HG03571 (cell line): ENCODE measurements around the gene CD68.

Experiments used
- ATAC-seq: cut with Tn5 transposase; IDR thresholded peaks from one replicate; pipeline ENCODE4 v1.9.1; 2021; ENCODE audit not compliant: unreplicated experiment

CD68 gene, protein sequence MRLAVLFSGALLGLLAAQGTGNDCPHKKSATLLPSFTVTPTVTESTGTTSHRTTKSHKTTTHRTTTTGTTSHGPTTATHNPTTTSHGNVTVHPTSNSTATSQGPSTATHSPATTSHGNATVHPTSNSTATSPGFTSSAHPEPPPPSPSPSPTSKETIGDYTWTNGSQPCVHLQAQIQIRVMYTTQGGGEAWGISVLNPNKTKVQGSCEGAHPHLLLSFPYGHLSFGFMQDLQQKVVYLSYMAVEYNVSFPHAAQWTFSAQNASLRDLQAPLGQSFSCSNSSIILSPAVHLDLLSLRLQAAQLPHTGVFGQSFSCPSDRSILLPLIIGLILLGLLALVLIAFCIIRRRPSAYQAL

DNA sequence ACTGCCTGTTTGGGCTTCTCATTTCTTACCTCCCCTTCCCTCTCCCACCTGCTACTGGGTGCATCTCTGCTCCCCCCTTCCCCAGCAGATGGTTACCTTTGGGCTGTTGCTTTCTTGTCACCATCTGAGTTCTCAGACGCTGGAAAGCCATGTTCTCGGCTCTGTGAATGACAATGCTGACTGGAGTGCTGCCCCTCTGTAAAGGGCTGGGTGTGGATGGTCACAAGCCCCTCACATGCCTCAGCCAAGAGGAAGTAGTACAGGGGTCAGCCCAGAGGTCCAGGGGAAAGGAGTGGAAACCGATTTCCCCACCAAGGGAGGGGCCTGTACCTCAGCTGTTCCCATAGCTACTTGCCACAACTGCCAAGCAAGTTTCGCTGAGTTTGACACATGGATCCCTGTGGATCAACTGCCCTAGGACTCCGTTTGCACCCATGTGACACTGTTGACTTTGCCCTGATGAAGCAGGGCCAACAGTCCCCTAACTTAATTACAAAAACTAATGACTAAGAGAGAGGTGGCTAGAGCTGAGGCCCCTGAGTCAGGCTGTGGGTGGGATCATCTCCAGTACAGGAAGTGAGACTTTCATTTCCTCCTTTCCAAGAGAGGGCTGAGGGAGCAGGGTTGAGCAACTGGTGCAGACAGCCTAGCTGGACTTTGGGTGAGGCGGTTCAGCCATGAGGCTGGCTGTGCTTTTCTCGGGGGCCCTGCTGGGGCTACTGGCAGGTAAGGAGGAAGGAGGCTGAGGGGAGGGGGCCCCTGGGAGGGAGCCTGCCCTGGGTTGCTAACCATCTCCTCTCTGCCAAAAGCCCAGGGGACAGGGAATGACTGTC lies at the start of gene CD68:
CD68 (plus strand) TSS at position 638 of the 833 bp plus-strand sequence; CDS start at position 678, 40 bp downstream.
- ATAC-seq = peak; percentile 41

DNA sequence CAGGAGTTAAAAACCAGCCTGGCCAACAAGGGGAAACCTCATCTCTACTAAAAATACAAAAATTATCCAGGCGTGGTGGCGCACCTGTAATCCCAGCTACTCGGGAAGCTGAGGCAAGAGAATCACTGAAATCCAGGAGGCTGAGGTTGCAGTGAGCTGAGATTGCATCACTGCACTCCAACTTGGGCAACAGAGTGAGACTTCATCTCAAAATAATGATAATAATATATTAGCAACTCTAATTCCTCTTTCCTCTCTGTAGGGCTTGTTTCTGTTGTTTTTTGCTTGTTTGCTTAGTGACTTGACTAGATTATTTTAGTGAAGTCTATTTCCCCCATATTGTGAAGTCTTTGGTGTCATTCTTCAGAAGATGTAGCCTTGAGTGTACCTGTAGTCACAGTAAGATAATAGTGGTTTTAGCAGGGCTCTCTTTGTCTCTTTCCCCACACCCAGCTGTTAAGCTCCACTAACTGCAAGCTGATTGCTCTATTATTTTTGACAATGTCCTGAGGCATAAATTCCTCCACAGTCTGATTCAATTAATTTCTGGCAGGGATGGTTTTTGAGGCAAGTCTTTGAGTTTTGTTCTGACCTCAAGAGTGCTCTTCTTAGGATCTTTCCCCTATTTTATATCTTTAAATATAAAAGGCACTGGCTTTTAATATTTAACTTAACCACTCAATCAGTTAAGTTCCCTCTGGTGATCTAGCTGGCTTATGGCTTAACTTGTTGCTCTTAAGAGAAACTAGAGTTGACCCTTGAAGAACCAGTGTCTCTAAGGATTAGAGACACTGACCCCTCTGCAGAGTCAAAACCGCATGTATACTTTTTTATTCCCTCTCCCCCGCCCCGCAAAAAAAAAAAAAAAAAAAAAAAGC lies 49.2 kb upstream of the CD68 start:
- no peak for ATAC-seq

DNA sequence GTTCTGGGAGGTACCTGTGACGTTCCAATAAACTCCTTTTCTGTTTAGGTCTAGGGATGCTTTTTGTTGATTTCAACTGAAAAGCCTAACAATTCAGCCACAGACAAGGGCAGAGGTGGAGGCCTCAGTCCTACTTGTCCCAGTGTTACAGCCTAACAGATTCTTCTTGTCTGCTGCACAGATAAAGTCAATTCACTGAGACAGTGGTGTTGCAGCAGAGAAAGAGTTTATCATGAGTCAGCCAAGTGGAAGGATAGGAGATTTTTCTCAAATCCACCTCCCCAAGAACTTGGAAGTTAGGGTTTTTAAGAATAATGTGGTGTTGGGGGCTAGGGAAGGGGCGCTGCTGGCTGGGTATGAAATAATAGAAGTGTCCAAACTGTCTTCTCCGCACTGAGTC lies 41.4 kb upstream of the CD68 start:
- no peak for ATAC-seq

DNA sequence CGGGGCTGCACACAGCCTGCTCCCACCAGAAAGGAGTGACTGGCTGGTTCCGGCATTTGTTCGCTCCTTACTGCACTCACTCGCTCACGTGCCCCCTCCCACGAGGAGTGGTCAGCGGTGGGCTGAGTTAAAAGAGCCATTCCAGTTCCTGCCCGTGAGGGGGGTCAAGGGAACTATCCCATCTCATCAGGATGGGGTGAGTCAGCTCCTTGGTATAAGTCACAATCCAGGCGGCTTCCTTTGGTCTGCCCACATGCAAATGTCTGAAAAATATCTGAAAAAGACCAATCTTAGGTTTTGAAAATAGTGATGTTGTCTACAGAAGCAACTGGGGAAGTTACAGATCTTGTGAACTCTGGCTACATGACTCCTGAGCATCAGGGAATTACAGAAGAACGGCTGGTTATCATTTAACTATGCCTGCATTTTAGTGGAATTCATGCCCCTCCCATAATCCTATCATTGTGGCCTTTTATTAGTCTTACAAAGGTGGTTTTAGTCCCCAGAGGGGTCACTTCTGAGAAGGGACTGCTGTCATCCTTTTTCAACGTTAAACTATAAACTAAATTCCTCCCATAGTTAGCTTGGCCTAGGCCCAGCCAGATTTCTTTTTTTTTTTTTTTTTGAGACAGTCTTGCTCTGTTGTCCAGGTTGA lies 40.4 kb upstream of the CD68 start:
- no peak for ATAC-seq

DNA sequence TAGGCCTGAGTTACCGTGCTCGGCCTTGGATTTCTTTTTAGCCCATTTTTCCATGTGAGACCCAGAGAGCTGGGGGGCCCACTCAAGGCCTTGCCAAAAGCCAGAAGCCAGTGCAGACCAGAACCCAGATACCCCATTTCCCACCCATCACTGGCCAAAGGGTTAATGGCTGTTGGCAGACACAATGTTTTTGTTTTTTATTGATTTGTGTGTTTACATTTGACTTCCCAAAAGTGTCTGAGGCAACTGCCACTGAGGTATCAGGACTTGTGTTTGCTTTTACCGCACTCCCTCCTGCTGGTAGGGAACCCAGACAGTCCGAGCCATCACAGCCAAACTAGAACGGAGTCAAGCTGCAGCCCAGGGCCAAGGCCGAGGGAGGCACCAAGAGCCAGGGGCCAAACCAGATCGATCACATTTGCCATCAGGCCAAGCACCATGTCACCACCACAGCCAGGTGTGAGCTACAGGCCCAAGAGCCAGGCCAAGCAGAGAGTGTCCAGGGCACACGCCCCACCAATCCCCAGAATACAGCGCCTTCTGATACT lies 38.3 kb upstream of the CD68 start:
- no peak for ATAC-seq

DNA sequence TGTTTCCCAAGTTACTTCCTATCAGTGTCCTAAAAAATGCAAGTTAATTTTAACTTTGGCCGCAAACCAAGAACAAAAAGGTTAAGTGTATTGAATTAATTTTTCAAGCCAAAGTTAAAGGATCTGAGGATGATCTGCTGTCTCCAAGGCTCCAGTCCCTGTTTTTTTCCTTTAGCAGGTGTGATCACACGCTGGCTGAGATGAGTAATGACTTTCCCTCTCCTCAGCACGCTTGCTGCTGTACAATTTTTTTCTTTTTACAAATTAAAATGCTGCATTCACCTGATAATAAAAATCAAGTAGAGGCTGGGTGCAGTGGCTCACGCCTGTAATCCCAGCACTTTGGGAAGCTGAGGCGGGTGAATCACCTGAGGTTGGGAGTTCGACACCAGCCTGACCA lies 34.5 kb upstream of the CD68 start:
- ATAC-seq = no peak

DNA sequence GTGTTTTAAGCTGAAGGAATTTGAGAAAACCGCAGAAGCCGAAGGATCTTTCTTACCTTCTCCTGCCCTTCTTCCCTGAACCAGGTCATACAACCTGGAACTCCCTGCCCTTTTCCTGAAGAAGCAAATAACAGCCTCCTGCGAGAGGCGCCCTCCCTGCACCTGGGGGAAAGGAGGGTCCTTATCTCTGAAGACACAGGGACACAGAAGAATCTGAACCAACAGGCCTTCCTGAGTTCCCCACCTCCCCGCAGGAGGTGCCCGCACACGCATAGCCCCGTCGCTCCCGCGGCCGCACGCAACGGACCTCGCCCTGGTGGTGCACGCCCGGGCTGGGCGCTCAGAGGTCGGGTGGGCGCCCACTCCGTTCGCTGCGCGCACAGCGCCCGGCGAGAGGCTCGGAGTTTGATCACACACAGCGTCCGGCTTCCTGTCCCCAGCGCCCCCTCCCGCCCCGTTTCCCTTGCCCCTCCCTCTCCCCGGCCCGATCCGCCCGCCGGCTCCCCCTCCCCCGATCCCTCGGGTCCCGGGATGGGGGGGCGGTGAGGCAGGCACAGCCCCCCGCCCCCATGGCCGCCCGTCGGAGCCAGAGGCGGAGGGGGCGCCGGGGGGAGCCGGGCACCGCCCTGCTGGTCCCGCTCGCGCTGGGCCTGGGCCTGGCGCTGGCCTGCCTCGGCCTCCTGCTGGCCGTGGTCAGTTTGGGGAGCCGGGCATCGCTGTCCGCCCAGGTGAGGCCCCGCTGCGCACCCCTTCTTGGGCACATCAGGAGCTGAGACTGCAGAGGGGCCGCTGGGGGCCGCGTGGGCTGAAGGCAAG lies 30.6 kb upstream of the CD68 start, which contains the start of gene TNFSF12:
TNFSF12 (plus strand) TSS at position 474 of the 816 bp plus-strand sequence; CDS start at position 570, 96 bp downstream.
- no peak for ATAC-seq

DNA sequence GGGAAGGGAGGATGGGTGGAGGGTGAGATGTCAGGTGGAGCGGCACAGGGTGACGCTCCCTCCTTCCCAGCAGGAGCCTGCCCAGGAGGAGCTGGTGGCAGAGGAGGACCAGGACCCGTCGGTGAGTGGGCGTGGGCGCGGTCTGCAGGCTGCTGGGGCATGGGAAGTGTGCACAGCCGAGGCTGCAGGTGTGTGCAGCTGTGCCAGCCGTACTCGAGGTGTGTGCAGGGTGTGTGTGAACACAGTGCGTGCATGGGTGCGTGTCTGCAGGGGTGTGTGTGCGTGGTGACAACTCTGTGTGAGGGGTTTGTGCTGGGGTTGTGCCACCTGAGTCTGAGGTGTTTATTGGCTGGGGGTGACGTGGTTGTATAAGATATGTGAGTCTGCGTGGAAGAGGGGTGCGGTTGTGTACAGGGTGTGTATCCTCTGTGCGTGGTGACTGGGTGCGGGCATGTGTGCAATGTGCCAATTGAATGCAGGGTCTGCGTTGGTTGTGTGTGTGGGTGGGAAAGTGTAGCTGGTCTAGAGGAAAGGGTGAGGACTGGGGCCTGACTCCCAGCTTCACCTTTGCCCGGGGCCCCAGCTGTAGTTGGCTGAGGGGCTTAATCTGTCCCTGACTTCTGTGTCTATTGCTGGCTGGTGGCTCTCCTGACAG lies 29.9 kb upstream of the CD68 start:
- ATAC-seq = no peak

DNA sequence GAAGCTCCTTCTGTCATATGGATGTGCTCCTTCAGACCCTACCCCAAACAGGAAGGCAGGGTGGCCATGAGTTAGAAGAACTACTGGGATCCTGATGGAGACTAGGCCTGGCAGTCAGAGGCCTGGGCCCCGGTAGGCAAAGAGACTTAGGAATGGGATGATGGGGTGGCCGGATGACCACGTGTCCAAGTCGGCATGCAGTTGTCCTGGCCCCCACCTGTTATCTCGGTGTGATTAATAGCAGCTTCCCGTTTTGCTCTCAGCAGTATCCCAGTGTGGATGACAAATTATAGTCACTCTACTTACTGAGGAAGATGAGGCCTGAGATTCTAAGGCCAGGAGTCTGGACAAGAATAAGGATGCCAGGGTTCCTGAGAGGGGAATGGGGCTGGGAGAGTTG lies 29.1 kb upstream of the CD68 start:
- no peak for ATAC-seq

DNA sequence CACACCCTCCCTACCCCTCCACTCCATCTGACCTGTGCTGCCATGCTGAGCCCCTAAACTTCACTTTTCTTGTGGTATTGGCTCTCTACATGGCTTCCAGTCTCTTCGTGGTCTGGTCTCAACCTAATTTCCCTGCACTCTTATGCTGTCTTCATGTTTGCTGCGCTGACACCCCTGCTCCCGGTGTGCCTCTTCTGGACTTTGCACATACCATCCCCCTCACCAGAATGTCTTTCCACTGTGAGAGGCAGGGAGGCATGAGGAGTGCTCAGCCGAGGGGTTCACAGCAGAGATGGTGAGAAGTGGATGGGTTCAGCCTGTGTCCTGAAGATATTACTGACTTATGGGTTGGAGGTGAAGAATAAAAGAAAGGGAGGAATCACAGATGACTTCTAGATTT lies 28.0 kb upstream of the CD68 start:
- no peak for ATAC-seq

DNA sequence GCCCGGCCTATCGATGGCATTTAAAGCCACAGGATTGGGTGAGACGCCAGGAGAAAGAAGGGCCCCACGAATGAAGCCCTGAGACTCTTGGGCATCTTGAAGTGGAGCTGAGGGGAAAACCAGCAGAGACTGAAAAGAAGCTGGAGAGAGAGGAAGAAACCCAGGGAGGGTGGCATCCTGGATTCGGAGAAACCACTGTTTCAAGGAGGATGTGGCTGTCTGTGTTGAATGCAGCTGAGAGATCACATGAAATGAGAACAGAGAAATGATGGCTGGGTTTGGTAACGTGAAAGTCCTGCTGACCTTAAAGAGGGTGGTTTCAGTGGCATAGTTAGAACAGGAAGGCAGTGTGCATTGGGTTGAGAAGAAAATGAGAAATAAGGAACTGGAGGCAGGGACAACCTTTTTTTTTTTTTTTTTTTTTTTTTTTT lies 26.8 kb upstream of the CD68 start:
- ATAC-seq = no peak

DNA sequence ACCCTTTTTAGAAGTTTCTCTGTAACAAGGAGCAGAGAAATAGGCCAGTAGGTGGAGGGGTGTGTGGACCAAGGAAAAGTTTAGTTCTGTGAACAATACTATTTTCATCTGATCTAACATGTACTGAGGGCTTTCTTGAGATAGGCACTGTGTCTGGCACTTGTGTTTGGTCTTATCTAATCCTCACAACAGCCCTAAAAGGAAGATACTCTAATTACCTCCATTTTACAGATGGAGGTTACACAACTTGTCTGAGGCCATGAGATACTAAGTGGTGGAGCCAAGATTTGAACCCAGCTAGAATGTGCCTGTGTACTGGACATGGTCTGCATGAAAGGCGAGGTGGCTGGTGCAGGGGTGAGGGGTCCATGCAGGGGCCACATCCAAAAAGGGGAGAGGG lies 26.1 kb upstream of the CD68 start:
- ATAC-seq = no peak

DNA sequence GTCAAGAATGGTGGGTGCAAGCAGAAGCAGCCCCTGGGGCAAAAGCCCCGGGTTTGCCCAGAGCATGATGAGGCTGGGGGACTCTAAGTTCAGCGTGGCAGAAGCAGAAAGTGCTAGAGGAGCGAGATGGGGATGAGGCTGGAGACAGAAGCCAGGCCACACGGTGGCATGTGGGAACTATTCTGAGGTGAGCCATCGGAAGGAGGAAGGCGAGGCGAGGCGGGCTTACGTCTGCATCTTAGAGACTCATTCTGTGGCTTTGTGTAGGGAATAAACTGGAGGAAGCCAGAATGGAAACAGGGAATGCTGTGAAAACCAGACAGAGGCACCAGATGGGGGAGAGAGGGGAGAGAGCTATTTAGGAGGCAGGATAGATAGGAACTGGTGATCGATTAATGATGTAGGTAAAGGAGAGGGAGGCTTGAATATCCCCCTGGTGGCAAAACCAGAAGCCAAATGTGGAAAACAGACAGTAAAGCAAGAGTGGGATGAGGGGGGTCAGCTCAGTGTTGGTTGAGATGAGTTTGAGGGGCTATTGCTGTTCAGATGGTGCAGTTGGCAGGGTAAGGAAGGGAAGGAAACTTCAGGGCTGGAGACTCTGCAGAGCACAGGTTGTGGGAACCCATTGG lies 24.0 kb upstream of the CD68 start:
- ATAC-seq = no peak

DNA sequence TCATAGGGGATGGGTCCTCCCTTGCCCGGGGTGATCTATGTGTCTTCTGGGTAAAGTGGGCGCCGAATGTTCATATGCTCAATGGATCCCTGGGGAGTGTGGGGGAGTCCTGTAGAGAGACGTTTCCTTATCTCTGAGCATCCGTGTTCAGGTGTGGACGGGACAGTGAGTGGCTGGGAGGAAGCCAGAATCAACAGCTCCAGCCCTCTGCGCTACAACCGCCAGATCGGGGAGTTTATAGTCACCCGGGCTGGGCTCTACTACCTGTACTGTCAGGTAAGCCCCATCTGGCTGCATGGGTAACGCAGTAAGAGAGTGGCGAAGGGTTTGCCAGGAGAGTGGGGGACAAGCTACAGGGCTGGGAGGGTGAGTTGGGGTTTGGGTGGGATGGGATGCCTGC lies 22.8 kb upstream of the CD68 start:
- ATAC-seq = no peak

DNA sequence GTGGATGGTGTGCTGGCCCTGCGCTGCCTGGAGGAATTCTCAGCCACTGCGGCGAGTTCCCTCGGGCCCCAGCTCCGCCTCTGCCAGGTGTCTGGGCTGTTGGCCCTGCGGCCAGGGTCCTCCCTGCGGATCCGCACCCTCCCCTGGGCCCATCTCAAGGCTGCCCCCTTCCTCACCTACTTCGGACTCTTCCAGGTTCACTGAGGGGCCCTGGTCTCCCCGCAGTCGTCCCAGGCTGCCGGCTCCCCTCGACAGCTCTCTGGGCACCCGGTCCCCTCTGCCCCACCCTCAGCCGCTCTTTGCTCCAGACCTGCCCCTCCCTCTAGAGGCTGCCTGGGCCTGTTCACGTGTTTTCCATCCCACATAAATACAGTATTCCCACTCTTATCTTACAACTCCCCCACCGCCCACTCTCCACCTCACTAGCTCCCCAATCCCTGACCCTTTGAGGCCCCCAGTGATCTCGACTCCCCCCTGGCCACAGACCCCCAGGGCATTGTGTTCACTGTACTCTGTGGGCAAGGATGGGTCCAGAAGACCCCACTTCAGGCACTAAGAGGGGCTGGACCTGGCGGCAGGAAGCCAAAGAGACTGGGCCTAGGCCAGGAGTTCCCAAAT lies 22.2 kb upstream of the CD68 start:
- no peak for ATAC-seq

DNA sequence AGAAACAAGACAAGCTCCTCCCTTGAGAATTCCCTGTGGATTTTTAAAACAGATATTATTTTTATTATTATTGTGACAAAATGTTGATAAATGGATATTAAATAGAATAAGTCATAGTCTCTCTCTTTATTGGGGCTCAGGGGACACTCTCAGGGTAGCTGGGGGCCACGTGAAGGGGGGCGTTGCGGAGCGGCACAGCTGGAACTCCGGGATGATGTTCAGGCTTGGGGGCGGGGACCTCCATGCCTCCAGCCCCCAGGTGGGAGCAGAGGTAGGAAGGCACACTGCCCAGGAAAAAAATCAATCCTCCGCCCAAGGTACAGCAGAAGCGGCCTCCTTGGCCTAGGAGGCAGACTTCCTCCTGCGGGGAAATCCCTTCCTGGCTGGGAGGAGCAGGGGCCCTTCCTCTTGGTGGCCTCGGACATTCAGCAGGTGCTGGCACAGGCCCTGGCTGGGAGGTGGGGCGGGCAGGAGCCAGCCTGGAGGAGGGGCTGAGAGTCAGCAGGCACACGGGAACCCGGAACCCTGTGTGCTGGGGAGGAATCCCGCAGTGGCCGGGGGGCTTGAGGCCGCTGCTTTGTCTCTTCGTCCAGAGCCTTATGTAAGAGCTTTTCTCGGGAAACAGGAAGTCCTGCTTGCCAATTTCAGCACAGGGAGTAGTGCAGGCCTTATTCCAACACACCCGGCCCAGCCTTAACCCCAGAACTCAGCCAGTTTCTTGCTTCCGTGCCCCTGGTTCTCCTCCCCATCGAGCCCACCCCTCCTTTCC lies 21.5 kb upstream of the CD68 start:
- no peak for ATAC-seq

DNA sequence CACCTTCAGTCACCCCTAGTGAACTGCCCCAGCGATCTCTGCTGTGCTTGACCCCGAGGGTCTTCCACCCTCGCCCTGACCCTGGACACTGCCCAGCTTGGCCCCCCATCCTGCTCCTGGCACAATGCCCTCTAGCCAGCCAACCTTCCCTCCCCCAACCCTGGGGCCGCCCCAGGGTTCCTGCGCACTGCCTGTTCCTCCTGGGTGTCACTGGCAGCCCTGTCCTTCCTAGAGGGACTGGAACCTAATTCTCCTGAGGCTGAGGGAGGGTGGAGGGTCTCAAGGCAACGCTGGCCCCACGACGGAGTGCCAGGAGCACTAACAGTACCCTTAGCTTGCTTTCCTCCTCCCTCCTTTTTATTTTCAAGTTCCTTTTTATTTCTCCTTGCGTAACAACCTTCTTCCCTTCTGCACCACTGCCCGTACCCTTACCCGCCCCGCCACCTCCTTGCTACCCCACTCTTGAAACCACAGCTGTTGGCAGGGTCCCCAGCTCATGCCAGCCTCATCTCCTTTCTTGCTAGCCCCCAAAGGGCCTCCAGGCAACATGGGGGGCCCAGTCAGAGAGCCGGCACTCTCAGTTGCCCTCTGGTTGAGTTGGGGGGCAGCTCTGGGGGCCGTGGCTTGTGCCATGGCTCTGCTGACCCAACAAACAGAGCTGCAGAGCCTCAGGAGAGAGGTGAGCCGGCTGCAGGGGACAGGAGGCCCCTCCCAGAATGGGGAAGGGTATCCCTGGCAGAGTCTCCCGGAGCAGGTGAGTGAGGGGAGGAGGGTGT lies 20.7 kb upstream of the CD68 start, which contains the start of gene TNFSF13:
TNFSF13 (plus strand) TSS at position 207 of the 776 bp plus-strand sequence; CDS start at position 497, 290 bp downstream.
- no peak for ATAC-seq
